MM.1S (cell line): Measurements from ENCODE around the gene CLDN20.

Experiments used
- DNase-seq: peaks from one replicate; pipeline ENCODE4 v3.0.0-alpha.2; 2015
- H2AFZ ChIP-seq: fragments of 300-600 bp; sonication (generic); 2 replicates; pipeline ENCODE4 v1.6.0; 2016; ENCODE audit warnings: antibody characterized with exemption, low read length
- H3F3A ChIP-seq: fragments of 300-600 bp; sonication (generic); 2 replicates; pipeline ENCODE4 v1.6.1; 2016; ENCODE audit warnings: mild to moderate bottlenecking, antibody characterized with exemption, low read length, moderate library complexity, mixed read lengths; ENCODE audit not compliant: insufficient read depth
- H3K27ac ChIP-seq: fragments of 300-600 bp; sonication (generic); 2 replicates; pipeline ENCODE4 v1.5.1; 2016; ENCODE audit warnings: mild to moderate bottlenecking, low read length
- H3K27me3 ChIP-seq: fragments of 300-600 bp; sonication (generic); replicated peaks from 2 replicates; pipeline ENCODE4 v1.6.0; 2016; ENCODE audit warnings: low read length; ENCODE audit not compliant: insufficient read depth
- H3K36me3 ChIP-seq: fragments of 300-600 bp; sonication (generic); replicated peaks from 2 replicates; pipeline ENCODE4 v1.6.1; 2016; ENCODE audit warnings: mild to moderate bottlenecking, low read length, mixed read lengths; ENCODE audit not compliant: insufficient read depth
- H3K4me1 ChIP-seq: fragments of 300-600 bp; sonication (generic); 2 replicates; pipeline ENCODE4 v1.6.1; 2016; ENCODE audit warnings: low read length, mixed read lengths
- H3K4me2 ChIP-seq: fragments of 300-600 bp; sonication (generic); 2 replicates; pipeline ENCODE4 v1.6.0; 2016; ENCODE audit warnings: low read depth, low read length
- H3K4me3 ChIP-seq: fragments of 300-600 bp; sonication (generic); 2 replicates; pipeline ENCODE4 v1.5.1; 2016; ENCODE audit warnings: low read length, mixed read lengths
- H3K79me2 ChIP-seq: fragments of 300-600 bp; sonication (generic); 2 replicates; pipeline ENCODE4 v1.6.1; 2016; ENCODE audit warnings: mixed run types, low read length, mixed read lengths
- H3K9ac ChIP-seq: fragments of 300-600 bp; sonication (generic); 2 replicates; pipeline ENCODE4 v1.6.1; 2016; ENCODE audit warnings: low read length, mixed read lengths
- H3K9me2 ChIP-seq: fragments of 300-600 bp; sonication (generic); replicated peaks from 2 replicates; pipeline ENCODE4 v1.6.1; 2016; ENCODE audit warnings: mild to moderate bottlenecking, low read length, mixed read lengths; ENCODE audit not compliant: insufficient read depth
- H3K9me3 ChIP-seq: fragments of 300-600 bp; sonication (generic); replicated peaks from 2 replicates; pipeline ENCODE4 v1.6.1; 2016; ENCODE audit warnings: mild to moderate bottlenecking, low read length, mixed read lengths; ENCODE audit not compliant: insufficient read depth
- H4K20me1 ChIP-seq: fragments of 300-600 bp; sonication (generic); 2 replicates; pipeline ENCODE4 v1.6.1; 2016; ENCODE audit warnings: mild to moderate bottlenecking, low read length, moderate library complexity, mixed read lengths; ENCODE audit not compliant: insufficient read depth
- EZH2 ChIP-seq: fragments of 300-600 bp; sonication (generic); optimal IDR thresholded peaks from 2 replicates; pipeline ENCODE3; 2017; ENCODE audit warnings: low read depth, mild to moderate bottlenecking, antibody characterized with exemption, low read length, mixed read lengths
- EZH2phosphoT487 ChIP-seq: fragments of 300-600 bp; sonication (generic); IDR thresholded peaks from 2 replicates; pipeline ENCODE4 v1.6.1; 2018; ENCODE audit warnings: antibody characterized with exemption, low read length
- TF ChIP-seq, protein P1 (sequence below): fragments of 300-600 bp; sonication (generic); IDR thresholded peaks from 2 replicates; pipeline ENCODE4 v1.5.1; 2016; ENCODE audit warnings: antibody characterized with exemption, low read length, mixed read lengths

CLDN20 gene

DNA sequence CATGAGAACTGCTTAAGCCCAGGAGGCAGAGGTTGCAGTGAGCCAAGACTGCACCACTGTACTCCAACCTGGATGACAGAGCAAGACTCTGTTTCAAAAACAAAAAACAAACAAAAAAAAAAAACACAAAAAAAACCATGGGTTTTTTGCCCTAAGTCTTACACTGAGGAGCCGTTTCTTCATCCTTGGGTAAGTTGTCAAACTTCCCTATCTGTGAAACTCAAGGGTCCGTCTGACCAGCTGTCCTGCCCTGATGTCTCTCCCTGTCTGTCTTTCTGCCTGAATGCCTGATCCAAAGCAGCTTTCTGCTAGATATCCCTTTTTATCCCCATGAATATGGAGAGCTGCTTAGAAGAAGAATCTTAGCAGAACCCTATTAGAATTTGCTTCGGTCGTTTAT lies 41.3 kb upstream of the CLDN20 start:
- Histone ChIP-seq H4K20me1 (no peaks in the 10 kb centered on the region), H3K9me2 (no peaks in the 10 kb centered on the region), H3K9ac (no peak overlapping the region), H3K4me3 (no peak overlapping the region), H3K36me3 (no peaks in the 10 kb centered on the region), H3K27me3 (no peaks in the 10 kb centered on the region), H3F3A (no peaks in the 10 kb centered on the region), H3K9me3 (no peaks in the 10 kb centered on the region), H3K27ac (no peak overlapping the region), H2AFZ (no peak overlapping the region), H3K4me1 (no peaks in the 10 kb centered on the region), H3K4me2 (no peak overlapping the region), H3K79me2 (no peaks in the 10 kb centered on the region)
- no peak for DNase-seq
- TF ChIP-seq EZH2phosphoT487 (no peak), EZH2 (no peak)
- TF ChIP-seq, protein P1, sequence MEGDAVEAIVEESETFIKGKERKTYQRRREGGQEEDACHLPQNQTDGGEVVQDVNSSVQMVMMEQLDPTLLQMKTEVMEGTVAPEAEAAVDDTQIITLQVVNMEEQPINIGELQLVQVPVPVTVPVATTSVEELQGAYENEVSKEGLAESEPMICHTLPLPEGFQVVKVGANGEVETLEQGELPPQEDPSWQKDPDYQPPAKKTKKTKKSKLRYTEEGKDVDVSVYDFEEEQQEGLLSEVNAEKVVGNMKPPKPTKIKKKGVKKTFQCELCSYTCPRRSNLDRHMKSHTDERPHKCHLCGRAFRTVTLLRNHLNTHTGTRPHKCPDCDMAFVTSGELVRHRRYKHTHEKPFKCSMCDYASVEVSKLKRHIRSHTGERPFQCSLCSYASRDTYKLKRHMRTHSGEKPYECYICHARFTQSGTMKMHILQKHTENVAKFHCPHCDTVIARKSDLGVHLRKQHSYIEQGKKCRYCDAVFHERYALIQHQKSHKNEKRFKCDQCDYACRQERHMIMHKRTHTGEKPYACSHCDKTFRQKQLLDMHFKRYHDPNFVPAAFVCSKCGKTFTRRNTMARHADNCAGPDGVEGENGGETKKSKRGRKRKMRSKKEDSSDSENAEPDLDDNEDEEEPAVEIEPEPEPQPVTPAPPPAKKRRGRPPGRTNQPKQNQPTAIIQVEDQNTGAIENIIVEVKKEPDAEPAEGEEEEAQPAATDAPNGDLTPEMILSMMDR: no peak

DNA sequence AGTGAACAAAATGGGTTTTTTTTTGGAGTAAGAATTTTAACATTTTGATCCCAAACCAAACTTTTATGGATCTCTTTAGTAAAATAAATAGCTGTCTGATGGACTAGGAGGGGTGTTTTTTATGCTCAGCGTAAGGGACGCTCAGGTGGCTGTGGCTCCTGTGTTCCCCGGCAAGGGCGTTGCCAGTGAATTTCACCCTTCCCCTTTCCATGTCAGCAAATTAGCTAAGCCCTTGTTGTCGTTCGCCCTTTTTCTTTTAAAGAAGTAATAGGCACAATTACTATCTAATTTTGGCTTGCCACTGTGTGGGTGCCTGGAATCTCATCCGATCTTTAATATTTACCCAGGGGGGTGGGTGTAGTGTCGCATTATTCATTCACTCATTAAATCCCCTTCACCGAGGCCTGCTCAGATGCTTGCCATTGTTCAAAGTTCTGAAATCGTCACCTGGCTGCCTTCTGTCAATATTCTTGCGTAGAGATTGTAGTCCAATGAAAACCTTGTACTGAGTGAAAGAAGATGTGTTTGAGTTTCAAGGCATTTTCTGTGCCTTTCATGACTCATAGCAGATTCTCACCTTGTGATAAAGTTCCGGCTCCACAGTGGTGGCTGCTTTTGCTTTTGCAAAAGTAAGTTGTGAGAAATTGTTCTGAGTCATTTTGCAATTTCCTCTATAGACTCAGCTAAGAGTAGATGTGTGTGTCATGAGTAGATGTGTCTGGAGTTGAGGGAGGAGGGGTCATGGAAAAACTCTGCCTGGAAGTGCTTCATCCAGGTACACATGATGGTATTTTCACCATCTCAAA lies 40.0 kb upstream of the CLDN20 start:
- Histone ChIP-seq H3K9me2 (no peaks in the 10 kb centered on the region), H2AFZ (no peak overlapping the region), H3F3A (no peaks in the 10 kb centered on the region), H3K79me2 (no peaks in the 10 kb centered on the region), H3K27ac (no peak overlapping the region), H4K20me1 (no peaks in the 10 kb centered on the region), H3K9me3 (no peaks in the 10 kb centered on the region), H3K4me2 (no peak overlapping the region), H3K9ac (no peak overlapping the region), H3K4me3 (no peak overlapping the region), H3K4me1 (no peaks in the 10 kb centered on the region), H3K27me3 (no peaks in the 10 kb centered on the region), H3K36me3 (no peaks in the 10 kb centered on the region)
- no peak for DNase-seq
- no peak for TF ChIP-seq EZH2phosphoT487
- TF ChIP-seq, protein P1: no peak
- TF ChIP-seq EZH2: no peak

- no peaks in the 10 kb centered on the region for H3K36me3 ChIP-seq
- H3K4me2 ChIP-seq: no peak overlapping the region
- no peaks in the 10 kb centered on the region for H3F3A ChIP-seq
- H3K9me2 ChIP-seq: no peaks in the 10 kb centered on the region
- no peaks in the 10 kb centered on the region for H3K79me2 ChIP-seq
- no peak for TF ChIP-seq EZH2
- TF ChIP-seq, protein P1: no peak
- TF ChIP-seq EZH2phosphoT487: no peak
- no peaks in the 10 kb centered on the region for H4K20me1 ChIP-seq
- no peaks in the 10 kb centered on the region for H3K4me1 ChIP-seq
- no peaks in the 10 kb centered on the region for H3K27me3 ChIP-seq
- H3K9ac ChIP-seq: no peak overlapping the region
- DNase-seq: no peak
- no peak overlapping the region for H2AFZ ChIP-seq
- no peak overlapping the region for H3K4me3 ChIP-seq
- no peaks in the 10 kb centered on the region for H3K9me3 ChIP-seq
- no peak overlapping the region for H3K27ac ChIP-seq
Measured at GRCh38 chr6:155224618-155225017, 39.2 kb upstream of the CLDN20 start.
